Stimulated activated CD4-positive, alpha-beta T cell treated with anti-CD3 and anti-CD28 coated beads, TNF-alpha, amount 100 ng/mL, for 24 hours (primary cell): ENCODE results near the gene ATP8A2.
"Not testable (repeated sequence)": the region's sequence is repeated elsewhere in the genome, so short reads cannot be mapped to it uniquely, and the experiment has no call there.

ENCODE experiments used
- DNase-seq, 3 experiments: peaks; one replicate each; pipeline ENCODE4 v3.0.0-alpha.2; 2020; ENCODE audit warnings: low read depth in 3 of 3

Gene ATP8A2

DNA sequence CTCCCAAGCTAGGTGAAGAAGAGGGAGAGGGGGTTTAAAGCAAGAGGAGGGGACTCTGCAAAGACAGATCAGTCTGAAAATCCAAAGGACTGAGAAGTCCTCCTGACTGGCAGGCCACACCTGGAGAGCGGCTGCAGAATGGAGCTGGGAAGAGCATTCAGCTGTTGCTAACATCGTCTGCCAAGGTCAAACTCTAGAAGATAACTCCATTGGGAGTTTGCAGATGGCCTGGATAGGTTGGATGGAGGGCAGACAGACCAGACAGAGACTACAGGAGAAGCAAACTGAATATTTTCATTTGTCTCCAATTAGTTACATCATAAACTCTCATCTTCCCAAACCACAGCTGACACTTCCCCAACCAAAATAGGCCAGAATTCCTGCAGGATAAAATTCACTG is 699.9 kb downstream of the ATP8A2 start:
- no peak for DNase-seq

DNA sequence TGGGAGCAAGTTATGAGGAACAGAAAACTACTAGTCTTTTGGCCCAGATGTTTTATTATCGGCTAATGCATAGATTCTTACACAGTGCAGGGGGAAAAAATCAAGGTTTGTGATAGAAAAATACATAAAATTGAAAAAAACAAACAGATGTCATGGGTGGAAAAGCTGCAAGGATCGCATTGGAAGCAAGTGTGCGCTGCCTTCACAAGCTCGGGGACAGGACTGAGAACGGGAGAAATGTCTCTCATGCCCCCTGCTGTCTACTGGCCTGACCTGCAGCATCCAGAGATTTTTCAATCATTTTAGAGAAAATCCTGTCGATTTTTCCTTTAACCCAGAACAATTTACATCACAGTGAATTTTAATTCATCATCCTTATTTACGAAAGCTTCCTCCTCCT is 700.6 kb downstream of the ATP8A2 start:
- not testable (repeated sequence) for DNase-seq

DNA sequence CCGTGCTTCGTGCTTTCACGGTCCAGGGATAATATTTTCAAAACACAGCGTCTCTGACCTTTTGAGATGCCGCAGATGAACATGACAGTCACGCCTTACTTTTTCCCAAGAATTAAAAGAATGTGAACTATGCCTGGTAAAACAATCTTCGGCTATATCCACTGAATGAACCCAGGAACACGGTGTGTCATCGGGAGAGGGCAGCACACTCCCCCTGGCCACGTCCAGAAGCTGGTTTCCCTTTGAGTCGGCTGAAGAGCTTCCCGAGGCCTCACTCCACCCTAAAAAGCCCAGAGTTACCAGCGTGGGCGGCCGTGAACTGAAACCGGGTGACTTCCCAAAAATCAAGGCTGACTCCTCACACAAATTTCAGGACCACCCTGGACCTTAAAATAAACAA is 702.9 kb downstream of the ATP8A2 start:
- DNase-seq: no peak
